Measurements from ENCODE around the gene C1orf21.

DNA sequence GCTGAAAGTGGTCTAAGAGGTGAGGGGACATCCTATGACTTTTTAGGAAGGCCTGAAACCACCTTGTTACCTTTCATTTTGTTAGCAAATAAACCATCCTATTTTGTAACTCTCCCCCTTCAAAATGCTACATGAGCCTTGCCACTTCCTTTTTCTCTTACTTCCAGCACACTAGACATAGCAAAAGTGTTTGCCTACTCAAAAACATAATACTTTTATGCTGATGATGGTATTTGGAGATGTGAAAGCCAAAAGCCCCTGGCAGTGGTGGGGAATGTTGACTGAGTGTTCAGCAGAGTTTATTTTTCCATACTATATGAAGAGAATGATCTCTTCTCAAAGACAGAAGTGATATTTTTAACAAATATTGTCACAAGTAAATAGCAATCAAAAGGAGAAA, 233.6 kb downstream of the C1orf21 start:
- TF ChIP-seq, protein P1, sequence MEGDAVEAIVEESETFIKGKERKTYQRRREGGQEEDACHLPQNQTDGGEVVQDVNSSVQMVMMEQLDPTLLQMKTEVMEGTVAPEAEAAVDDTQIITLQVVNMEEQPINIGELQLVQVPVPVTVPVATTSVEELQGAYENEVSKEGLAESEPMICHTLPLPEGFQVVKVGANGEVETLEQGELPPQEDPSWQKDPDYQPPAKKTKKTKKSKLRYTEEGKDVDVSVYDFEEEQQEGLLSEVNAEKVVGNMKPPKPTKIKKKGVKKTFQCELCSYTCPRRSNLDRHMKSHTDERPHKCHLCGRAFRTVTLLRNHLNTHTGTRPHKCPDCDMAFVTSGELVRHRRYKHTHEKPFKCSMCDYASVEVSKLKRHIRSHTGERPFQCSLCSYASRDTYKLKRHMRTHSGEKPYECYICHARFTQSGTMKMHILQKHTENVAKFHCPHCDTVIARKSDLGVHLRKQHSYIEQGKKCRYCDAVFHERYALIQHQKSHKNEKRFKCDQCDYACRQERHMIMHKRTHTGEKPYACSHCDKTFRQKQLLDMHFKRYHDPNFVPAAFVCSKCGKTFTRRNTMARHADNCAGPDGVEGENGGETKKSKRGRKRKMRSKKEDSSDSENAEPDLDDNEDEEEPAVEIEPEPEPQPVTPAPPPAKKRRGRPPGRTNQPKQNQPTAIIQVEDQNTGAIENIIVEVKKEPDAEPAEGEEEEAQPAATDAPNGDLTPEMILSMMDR (IDR thresholded peaks at IDR 0.05): no peak
- no peak for TF ChIP-seq POLR2A (IDR thresholded peaks at IDR 0.05)

Data from body of pancreas (tissue), 4 donors.